GM21528 (cell line): ENCODE data around the gene PDGFRB.
"Not testable (repeated sequence)": the region's sequence is repeated elsewhere in the genome, so short reads cannot be mapped to it uniquely, and the experiment has no call there.

Experiments
- ATAC-seq: cut with Tn5 transposase; IDR thresholded peaks from one replicate; pipeline ENCODE4 v1.9.1; 2021; ENCODE audit warnings: mild to moderate bottlenecking, moderate library complexity; ENCODE audit not compliant: unreplicated experiment, low FRiP score

Gene PDGFRB

GRCh38 chr5:150101023-150101422 is 54.6 kb downstream of the PDGFRB start:
- ATAC-seq = no peak

GRCh38 chr5:150097152-150097551 is 58.5 kb downstream of the PDGFRB start:
- no peak for ATAC-seq

GRCh38 chr5:150092159-150092787 is 63.4 kb downstream of the PDGFRB start:
- ATAC-seq = no peak

- ATAC-seq = no peak
Observed at GRCh38 chr5:150085950-150086715, 69.5 kb downstream of the PDGFRB start, which contains the start of gene CSF1R. Gene CSF1R, minus strand, starts transcription at chr5:150086554. Its CDS starts 127 bp downstream, at chr5:150086427.

GRCh38 chr5:150085191-150085912 is 70.3 kb downstream of the PDGFRB start:
- ATAC-seq = no peak

DNA sequence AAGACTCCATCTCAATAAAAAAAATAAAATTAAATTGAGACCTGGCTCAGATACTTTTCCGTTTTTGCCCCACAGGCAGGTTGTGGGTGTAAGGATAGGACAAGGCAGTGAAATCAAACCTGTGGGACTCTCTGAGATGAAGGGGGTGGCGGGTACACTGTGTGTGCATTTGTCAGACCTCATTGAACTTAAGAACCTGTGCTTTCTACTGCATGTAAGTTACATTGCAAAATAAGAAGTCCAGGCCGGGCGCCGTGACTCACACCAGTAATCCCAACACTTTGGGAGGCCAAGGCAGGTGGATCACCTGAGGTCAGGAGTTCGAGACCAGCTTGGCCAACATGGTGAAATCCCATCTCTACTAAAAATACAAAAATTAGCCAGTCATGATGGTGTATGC is 70.9 kb downstream of the PDGFRB start:
- ATAC-seq = not testable (repeated sequence)

DNA sequence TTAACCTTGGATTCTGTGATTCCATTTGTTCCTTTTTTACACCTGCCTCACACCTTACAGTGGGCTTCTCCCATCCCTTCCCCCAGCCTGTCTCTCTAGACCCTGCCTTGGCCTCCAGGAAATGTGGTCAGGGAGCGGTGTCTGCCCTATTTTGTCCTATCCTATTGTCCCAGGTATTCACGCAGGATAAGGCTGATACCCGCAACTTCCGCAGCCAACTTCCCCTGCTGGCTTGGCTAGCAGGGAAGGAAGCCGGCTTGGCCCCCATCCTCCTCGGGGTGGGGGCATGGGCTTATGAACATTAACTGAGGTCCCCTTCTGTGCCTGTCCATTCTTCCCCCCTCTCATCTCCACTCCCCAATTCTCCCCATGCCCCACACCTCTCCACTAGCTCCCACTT is 72.8 kb downstream of the PDGFRB start:
- ATAC-seq = no peak

GRCh38 chr5:150082374-150082773 is 73.3 kb downstream of the PDGFRB start:
- peak; percentile 34 for ATAC-seq

DNA sequence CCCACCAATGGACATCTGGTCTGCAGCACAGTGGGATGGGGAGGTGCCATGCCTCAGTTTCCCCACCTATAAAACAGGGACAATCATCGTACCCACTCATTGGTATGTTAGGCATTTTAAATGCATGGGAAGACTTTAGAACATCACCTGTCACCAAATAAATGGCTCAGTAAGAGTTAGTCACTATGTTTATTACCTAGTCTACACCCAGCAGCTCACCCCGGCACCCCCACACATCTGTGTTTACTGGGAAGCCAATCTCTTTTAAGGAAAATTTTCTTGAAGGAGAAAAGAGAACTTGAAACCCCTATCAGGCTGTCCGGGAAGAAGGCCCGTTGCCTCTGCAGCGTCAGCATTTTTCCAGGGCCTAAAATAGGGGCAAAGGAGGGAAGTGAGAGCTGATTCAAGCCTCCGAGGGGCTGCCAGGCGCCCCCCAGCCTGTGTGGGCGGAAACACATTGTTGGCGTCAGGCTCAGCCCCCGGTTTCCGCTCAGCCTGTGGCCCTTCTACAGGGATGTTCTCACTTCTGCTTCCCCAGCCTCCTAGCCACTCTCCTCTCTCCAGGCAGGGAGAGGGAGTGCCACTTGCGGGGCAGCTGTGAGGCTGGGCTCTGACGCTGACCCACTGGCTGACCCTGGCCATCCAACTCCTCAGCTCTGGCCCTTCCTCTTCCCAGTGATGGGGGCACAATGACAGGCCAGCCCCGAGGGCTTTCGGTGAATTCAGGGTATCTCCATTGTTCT is 73.9 kb downstream of the PDGFRB start:
- peak; percentile 82 for ATAC-seq

- no peak for ATAC-seq
Observed at GRCh38 chr5:150080696-150081435, 74.8 kb downstream of the PDGFRB start.

DNA sequence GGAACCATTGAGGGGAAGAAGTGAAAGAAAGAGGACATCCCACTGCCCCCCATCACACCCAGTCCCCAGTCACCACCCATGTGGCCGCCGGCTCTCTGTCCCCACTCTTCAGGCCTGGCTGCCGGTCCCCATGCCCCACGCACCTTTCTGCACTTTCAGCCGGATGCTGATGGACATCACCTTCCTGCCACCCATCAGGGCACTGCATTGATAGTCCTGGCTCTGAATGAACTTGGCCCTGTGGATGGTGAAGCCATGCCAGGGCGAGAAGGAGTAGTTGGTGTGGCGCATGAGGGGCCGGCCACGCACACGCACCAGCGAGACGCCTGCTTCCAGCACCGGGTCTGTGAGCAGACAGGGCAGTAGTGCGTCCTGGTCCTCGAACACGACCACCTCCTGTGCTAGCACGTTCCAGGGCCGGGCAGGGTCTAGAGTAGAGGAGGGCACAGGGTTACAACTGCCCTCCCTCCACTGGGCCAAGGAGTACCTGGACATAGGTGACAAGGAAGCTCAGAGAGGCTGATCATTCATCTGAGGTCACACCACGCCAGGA is 75.7 kb downstream of the PDGFRB start:
- ATAC-seq = no peak

- ATAC-seq = no peak
Observed at GRCh38 chr5:150078802-150079689, 76.6 kb downstream of the PDGFRB start.

DNA sequence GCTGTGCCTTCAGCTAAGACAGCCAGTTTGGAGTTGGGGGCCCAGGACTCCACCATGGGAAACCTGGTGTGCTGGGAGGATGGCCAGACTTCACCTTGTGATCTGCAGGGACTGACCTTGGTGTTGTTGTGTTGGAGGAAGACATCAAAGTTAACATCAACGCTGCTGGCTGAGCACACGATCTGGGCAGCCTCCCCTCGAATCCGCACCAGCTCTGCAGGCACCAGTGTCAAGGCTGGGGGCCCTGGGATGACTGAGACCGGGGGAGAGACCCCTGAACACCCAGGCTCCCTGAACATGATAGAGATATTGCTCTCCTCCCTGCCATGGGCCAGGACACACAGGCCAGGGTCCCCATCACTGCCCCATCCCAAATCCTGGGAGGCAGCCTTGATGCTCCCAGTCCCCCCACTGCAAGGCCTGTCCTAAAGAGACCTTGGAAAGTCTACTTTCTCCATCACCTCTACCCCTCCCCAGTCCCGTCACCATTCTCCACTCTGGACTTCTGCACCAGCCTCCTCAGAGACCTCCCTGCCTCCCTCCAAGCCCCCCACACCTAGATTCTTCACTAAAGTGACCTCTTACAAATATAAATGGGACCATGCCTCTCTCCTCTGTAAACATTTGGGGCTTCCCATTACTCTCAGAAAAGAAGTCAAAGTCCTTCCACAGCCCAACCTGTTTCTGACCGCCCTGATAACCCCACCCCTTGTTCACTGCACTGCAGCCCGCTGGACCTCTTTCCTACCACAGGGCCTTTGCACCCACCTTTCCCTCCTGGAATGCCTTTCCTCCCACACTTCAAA is 77.4 kb downstream of the PDGFRB start:
- no peak for ATAC-seq

GRCh38 chr5:150077060-150077459 is 78.6 kb downstream of the PDGFRB start:
- no peak for ATAC-seq

DNA sequence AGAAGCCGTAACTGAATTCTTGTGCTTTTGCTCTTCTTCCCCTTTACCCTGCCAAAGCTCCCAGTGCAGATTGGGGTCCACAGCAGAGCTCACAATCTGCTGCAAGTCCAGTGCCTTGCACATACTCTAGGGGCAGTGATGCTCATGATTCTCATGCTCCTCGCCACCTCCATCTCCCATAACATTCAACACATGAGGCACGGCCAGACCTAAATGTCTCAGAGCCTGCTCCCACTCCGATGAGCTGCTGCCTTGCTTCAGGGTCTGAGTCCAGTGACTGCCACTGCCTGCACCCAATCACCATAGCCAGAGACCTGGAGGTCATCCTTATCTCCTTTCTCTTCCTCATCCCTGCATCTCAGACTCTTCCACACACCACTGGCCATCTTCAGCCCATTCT is 79.8 kb downstream of the PDGFRB start:
- no peak for ATAC-seq

- no peak for ATAC-seq
Observed at GRCh38 chr5:150075233-150075632, 80.4 kb downstream of the PDGFRB start.

DNA sequence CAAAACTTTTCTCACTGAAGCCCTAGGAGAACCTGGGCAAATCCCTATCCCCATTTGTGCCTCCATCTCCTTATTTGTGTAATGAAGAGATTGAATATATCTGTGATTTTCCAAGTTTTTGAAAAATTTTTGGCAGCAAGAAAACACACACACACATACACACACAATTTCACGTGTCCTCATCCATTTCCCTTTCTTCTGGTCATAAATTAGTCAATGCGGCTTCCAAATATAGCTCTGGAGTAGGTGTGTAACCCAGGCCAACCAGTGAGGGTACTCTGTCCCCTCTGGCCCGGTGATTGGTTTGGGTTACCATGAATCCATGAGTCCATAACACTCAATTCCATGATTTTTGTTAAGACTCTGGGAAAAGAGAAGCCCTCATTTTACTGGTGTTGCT is 82.0 kb downstream of the PDGFRB start:
- ATAC-seq = no peak

DNA sequence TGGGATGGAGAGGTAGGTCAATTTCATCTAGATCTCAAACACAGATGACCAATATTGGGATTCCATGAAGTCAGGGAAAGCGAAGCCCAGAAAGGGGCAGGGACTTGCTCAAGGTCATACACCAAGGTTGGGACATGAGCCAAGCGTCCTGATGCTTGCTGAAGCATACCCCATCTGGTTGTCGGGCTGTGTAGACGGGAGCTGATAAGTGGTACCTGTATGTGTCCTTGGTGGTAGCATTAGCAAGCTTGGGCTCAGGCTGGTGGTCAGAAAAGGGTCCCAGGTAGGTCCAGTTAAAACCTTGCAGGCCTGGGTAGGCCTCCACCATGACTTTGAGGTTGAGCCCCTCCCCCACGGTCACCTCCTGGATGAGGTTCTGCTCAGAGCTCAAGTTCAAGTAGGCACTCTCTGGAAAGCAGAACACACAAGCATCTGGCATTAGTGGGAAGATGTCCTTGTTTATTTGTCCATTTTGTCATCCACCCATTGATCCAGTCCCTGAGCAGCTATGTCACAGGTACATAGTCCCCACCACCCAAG is 82.5 kb downstream of the PDGFRB start:
- ATAC-seq = no peak
